ENCODE measurements around the gene HLF. TPM values are rescaled to one million over a fixed set of nuclear protein-coding genes. Genes with fewer than 3 reads are reported as not detected.

The HLF gene
- total RNA-seq, 2 donors from 2014 or later, result 26.5 to 34.9 TPM

- no peak for DNase-seq (ENCODE audit: low spot score)
- H3K27ac ChIP-seq, result no peak overlapping the region
- H3K4me3 ChIP-seq, result no peak overlapping the region
- intact Hi-C loops (cut with DNase I), result loop anchor here (10.0 kb wide), 1 partner anchor 209 kb away; the partner anchor contains the start of gene SMIM36
- WGBS, result 87% methylated on average over 6 of the region's 6 CpGs
- H3K36me3 ChIP-seq, result no peaks in the 10 kb centered on the region
- H3K4me1 ChIP-seq (replicated peaks), result no peaks in the 10 kb centered on the region
- H3K9me3 ChIP-seq, result no peaks in the 10 kb centered on the region
- TF ChIP-seq CTCF (IDR thresholded peaks at IDR 0.05) (no peak), POLR2AphosphoS5 (IDR thresholded peaks at IDR 0.05) (no peak), POLR2A (IDR thresholded peaks at IDR 0.05) (no peak)
- H3K27me3 ChIP-seq (replicated peaks; ENCODE audit: insufficient read depth), result no peaks in the 10 kb centered on the region
Observed at GRCh38 chr17:55305321-55306087, 40.7 kb downstream of the HLF start.

GRCh38 chr17:55307879-55308278 lies 43.1 kb downstream of the HLF start:
- TF ChIP-seq POLR2AphosphoS5 (IDR thresholded peaks at IDR 0.05) (no peak), POLR2A (IDR thresholded peaks at IDR 0.05) (no peak), CTCF (IDR thresholded peaks at IDR 0.05) (no peak)
- H3K4me1 ChIP-seq (replicated peaks), result no peaks in the 10 kb centered on the region
- no peaks in the 10 kb centered on the region for H3K36me3 ChIP-seq
- WGBS, result 87% methylated on average over 7 of the region's 7 CpGs
- no peak overlapping the region for H3K27ac ChIP-seq
- intact Hi-C loops (cut with DNase I), result loop anchor here (10.0 kb wide), 1 partner anchor 207 kb away; the partner anchor contains the start of gene SMIM36
- no peak for DNase-seq (ENCODE audit: low spot score)
- H3K27me3 ChIP-seq (replicated peaks; ENCODE audit: insufficient read depth), result no peaks in the 10 kb centered on the region
- no peak overlapping the region for H3K4me3 ChIP-seq
- no peaks in the 10 kb centered on the region for H3K9me3 ChIP-seq

GRCh38 chr17:55308613-55309391 lies 44.0 kb downstream of the HLF start:
- Histone ChIP-seq H3K27ac (no peak overlapping the region), H3K36me3 (no peaks in the 10 kb centered on the region), H3K4me1 (replicated peaks) (no peaks in the 10 kb centered on the region), H3K4me3 (no peak overlapping the region), H3K9me3 (no peaks in the 10 kb centered on the region), H3K27me3 (replicated peaks; ENCODE audit: insufficient read depth) (no peaks in the 10 kb centered on the region)
- DNase-seq (ENCODE audit: low spot score), result no peak
- no peak for TF ChIP-seq CTCF (IDR thresholded peaks at IDR 0.05)
- TF ChIP-seq POLR2AphosphoS5 (IDR thresholded peaks at IDR 0.05), result no peak
- TF ChIP-seq POLR2A (IDR thresholded peaks at IDR 0.05), result no peak
- intact Hi-C loops (cut with DNase I), result loop anchor here (10.0 kb wide), 1 partner anchor 206 kb away; the partner anchor contains the start of gene SMIM36
- 92% methylated on average over 9 of the region's 9 CpGs for WGBS

GRCh38 chr17:55311767-55312375 lies 47.1 kb downstream of the HLF start:
- intact Hi-C loops (cut with DNase I), result no loop called here
- DNase-seq (ENCODE audit: low spot score), result no peak
- Histone ChIP-seq H3K36me3 (no peaks in the 10 kb centered on the region), H3K9me3 (no peaks in the 10 kb centered on the region), H3K4me1 (replicated peaks) (no peaks in the 10 kb centered on the region), H3K27me3 (replicated peaks; ENCODE audit: insufficient read depth) (no peaks in the 10 kb centered on the region), H3K27ac (no peak overlapping the region), H3K4me3 (no peak overlapping the region)
- TF ChIP-seq POLR2A (IDR thresholded peaks at IDR 0.05) (no peak), CTCF (IDR thresholded peaks at IDR 0.05) (no peak), POLR2AphosphoS5 (IDR thresholded peaks at IDR 0.05) (no peak)
- WGBS, result 92% methylated on average over 7 of the region's 7 CpGs
